ENCODE measurements around the gene FKBP10. TPM values are rescaled to one million over a fixed set of nuclear protein-coding genes. Genes with fewer than 3 reads are reported as not detected.

Gene FKBP10
- total and polyA plus RNA-seq, 12 donors: 4.8 to 31.8 (median 10.2) TPM

DNA sequence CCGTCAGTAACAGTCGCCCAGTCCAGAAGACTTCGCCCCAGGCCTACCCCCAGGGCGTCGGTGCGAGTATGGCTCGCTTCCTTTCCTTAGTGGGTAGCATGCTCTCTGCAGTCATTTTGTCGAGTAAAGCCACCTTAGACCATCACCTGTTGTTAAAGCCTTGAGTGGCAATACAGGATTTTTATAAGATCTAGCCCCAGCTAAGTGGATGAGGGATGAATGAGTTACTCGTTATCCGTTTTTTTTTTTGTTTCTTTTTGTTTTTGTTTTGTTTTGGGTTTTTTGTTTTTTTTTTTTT, 52.7 kb downstream of the FKBP10 start:
- WGBS, 2 donors: 1% methylated on average over 10 of the region's 10 CpGs
- ATAC-seq (no peak), DNase-seq (no peak)
- Histone ChIP-seq H3K9me3 (no peaks in the 10 kb centered on the region), H3K4me3 (peak overlapping the region in 9 of 10 donors; percentile 86 to 100 (median 95)), H3K36me3 (peaks cover 0 to 42% (median 9%) of the 10 kb centered on the region in 9 donors), H3K27me3 (no peaks in the 10 kb centered on the region), H3K27ac (peak overlapping the region in 8 of 10 donors; percentile 87 to 96 (median 94)), H3K4me1 (peaks cover 5 to 48% (median 35%) of the 10 kb centered on the region in 9 donors)
- TF ChIP-seq CTCF (IDR thresholded peaks at IDR 0.05): no peak
- intact Hi-C loops (cut with DNase I): no loop called here

GRCh38 chr17:41868568-41868967, 55.8 kb downstream of the FKBP10 start:
- Histone ChIP-seq H3K4me3 (no peak overlapping the region), H3K4me1 (peaks cover 5 to 18% (median 12%) of the 10 kb centered on the region in 9 donors), H3K27ac (no peak overlapping the region), H3K27me3 (no peaks in the 10 kb centered on the region), H3K36me3 (peaks cover 0 to 72% (median 21%) of the 10 kb centered on the region in 9 donors), H3K9me3 (no peaks in the 10 kb centered on the region)
- 69 to 82% methylated on average over 3 of the region's 3 CpGs for WGBS, 2 donors
- DNase-seq (no peak), ATAC-seq (no peak)
- TF ChIP-seq CTCF (IDR thresholded peaks at IDR 0.05): no peak
- intact Hi-C loops (cut with DNase I): no loop called here

DNA sequence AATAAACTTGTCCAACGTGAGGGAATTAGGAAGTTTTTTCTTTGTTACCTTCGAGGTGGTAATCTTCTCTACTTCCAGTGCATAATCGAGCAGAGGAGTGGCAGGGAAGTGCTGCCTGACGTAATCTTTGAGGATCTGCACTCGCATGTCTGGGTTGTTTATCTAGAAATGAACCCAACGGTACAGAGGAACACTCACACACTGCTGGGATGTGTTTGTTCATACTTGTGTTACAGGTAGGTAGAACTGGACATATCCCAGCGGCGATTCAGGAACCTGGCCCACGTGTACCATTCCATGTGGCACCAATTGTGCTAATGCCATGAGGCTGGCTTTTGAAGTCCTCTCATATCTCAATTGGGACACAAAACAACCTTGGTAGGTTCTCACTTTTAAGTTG, 56.6 kb downstream of the FKBP10 start:
- Histone ChIP-seq H3K4me1 (peaks cover 0 to 9% (median 3%) of the 10 kb centered on the region in 9 donors), H3K9me3 (no peaks in the 10 kb centered on the region), H3K27ac (no peak overlapping the region), H3K4me3 (no peak overlapping the region), H3K27me3 (no peaks in the 10 kb centered on the region), H3K36me3 (peaks cover 0 to 80% (median 25%) of the 10 kb centered on the region in 9 donors)
- DNase-seq (no peak), ATAC-seq (no peak)
- TF ChIP-seq CTCF (IDR thresholded peaks at IDR 0.05): no peak
- 78 to 80% methylated on average over 9 of the region's 9 CpGs for WGBS, 2 donors
- intact Hi-C loops (cut with DNase I): no loop called here

- H3K27me3 ChIP-seq: no peaks in the 10 kb centered on the region
- intact Hi-C loops (cut with DNase I): loop anchor here in 1 of 10 donors (5.0 kb wide), 1 partner anchor 52 kb away; no protein-coding TSS in a partner anchor
- H3K4me3 ChIP-seq: no peak overlapping the region
- H3K36me3 ChIP-seq: peaks cover 0 to 87% (median 25%) of the 10 kb centered on the region in 9 donors
- H3K9me3 ChIP-seq: no peaks in the 10 kb centered on the region
- DNase-seq: no peak
- no peak for ATAC-seq
- peaks cover 0 to 7% (median under 1%) of the 10 kb centered on the region in 9 donors for H3K4me1 ChIP-seq
- WGBS, 2 donors: 84 to 85% methylated on average over 2 of the region's 2 CpGs
- no peak for TF ChIP-seq CTCF (IDR thresholded peaks at IDR 0.05)
- no peak overlapping the region for H3K27ac ChIP-seq
These were observed 57.3 kb downstream of the FKBP10 start for GRCh38 chr17:41870097-41870496.

Measured in heart right ventricle (tissue), 16 donors.